ENCODE results near the gene THG1L. TPM values are rescaled to one million over a fixed set of nuclear protein-coding genes. Genes with fewer than 3 reads are reported as not detected.
"Not testable (repeated sequence)": the region's sequence is repeated elsewhere in the genome, so short reads cannot be mapped to it uniquely, and the experiment has no call there.

Gene THG1L
- total and polyA plus RNA-seq, 2 donors (not counting 1 experiment from before 2014, with no cell fraction given): 16.1 to 37.3 TPM

DNA sequence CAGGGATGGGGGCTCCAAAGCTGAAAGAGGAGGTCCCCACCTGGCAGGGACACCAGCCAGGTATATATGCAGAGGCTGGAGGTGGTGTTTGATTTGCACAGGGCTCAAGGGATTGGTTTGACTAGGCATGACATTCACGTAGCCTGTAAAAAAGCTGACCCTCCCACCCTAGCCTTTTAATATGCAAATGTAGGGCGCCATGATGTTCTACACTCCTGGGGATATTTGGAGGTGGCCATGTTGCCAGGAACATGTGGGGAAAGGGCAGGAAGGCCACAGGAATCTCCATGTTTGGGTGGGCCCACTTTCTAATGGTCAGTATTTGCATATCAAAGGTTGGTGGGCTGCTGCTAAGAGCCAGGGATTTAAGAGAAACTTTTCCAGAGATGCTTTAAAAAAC, 12.0 kb upstream of the THG1L start:
- H3K4me1 ChIP-seq (ENCODE audit: control insufficient read depth, extremely low read depth, insufficient read depth, low read length): no peaks in the 10 kb centered on the region

DNA sequence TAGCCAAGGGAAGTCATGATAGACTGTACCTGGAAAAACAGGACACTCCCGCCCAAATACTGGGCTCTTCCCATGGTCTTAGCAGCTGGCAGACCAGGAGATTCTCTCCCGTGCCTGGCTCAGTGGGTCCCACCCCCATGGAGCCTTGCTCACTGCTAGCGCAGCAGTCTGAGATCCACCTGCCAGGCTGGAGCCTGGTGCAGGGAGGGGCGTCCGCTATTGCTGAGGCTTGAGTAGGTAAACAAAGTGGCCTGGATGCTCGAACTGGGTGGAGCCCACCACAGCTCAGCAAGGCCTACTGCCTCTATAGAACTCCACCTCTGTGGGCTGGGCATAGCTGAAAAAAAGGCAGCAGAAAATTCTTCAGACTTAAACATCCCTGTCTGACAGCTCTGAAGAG, 10.1 kb upstream of the THG1L start:
- Histone ChIP-seq H4K20me1 (ENCODE audit: control insufficient read depth, extremely low read depth, insufficient read depth, low read length) (no peaks in the 10 kb centered on the region), H3K27me3 (ENCODE audit: control insufficient read depth, insufficient read depth, low read length) (no peaks in the 10 kb centered on the region), H3K27ac (ENCODE audit: insufficient read depth, low read length) (no peak overlapping the region), H3K4me1 (ENCODE audit: control insufficient read depth, extremely low read depth, insufficient read depth, low read length) (no peaks in the 10 kb centered on the region), H3K4me2 (ENCODE audit: extremely low read depth, insufficient read depth, low read length) (no peak overlapping the region), H3K36me3 (ENCODE audit: control insufficient read depth, insufficient read depth, low read length) (no peaks in the 10 kb centered on the region), H3K9me3 (ENCODE audit: control insufficient read depth, insufficient read depth, low read depth, low read length) (no peaks in the 10 kb centered on the region), H2AFZ (ENCODE audit: low read length) (no peak overlapping the region), H3K9ac (ENCODE audit: insufficient read depth, low read length) (no peak overlapping the region), H3K79me2 (ENCODE audit: control insufficient read depth, insufficient read depth, low read length) (no peaks in the 10 kb centered on the region), H3K4me3 (replicated peaks in 1 of 4; ENCODE audit: control extremely low read depth in 1 of 4, insufficient read depth in 1 of 4, low read depth in 3 of 4, low read length in 4 of 4) (no peak overlapping the region)
- no peak for DNase-seq (ENCODE audit: low read depth in 2 of 2)
- no peak for TF ChIP-seq EZH2 (IDR thresholded peaks at IDR 0.05; ENCODE audit: low read length, missing control alignments)
- TF ChIP-seq, protein P1, sequence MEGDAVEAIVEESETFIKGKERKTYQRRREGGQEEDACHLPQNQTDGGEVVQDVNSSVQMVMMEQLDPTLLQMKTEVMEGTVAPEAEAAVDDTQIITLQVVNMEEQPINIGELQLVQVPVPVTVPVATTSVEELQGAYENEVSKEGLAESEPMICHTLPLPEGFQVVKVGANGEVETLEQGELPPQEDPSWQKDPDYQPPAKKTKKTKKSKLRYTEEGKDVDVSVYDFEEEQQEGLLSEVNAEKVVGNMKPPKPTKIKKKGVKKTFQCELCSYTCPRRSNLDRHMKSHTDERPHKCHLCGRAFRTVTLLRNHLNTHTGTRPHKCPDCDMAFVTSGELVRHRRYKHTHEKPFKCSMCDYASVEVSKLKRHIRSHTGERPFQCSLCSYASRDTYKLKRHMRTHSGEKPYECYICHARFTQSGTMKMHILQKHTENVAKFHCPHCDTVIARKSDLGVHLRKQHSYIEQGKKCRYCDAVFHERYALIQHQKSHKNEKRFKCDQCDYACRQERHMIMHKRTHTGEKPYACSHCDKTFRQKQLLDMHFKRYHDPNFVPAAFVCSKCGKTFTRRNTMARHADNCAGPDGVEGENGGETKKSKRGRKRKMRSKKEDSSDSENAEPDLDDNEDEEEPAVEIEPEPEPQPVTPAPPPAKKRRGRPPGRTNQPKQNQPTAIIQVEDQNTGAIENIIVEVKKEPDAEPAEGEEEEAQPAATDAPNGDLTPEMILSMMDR (conservative IDR thresholded peaks at IDR 0.05 in 1 of 2, IDR thresholded peaks at IDR 0.05 in 1 of 2; ENCODE audit: low read depth in 1 of 2, low read length in 2 of 2): no peak

More for the DNA sequence above, 12.0 kb upstream of the THG1L start:
- no peaks in the 10 kb centered on the region for H3K79me2 ChIP-seq (ENCODE audit: control insufficient read depth, insufficient read depth, low read length)
- DNase-seq (ENCODE audit: low read depth in 2 of 2): no peak
- no peaks in the 10 kb centered on the region for H4K20me1 ChIP-seq (ENCODE audit: control insufficient read depth, extremely low read depth, insufficient read depth, low read length)
- no peak overlapping the region for H2AFZ ChIP-seq (ENCODE audit: low read length)
- no peaks in the 10 kb centered on the region for H3K27me3 ChIP-seq (ENCODE audit: control insufficient read depth, insufficient read depth, low read length)
- no peaks in the 10 kb centered on the region for H3K36me3 ChIP-seq (ENCODE audit: control insufficient read depth, insufficient read depth, low read length)
- TF ChIP-seq, protein P1 (conservative IDR thresholded peaks at IDR 0.05 in 1 of 2, IDR thresholded peaks at IDR 0.05 in 1 of 2; ENCODE audit: low read depth in 1 of 2, low read length in 2 of 2): no peak
- no peak for TF ChIP-seq EZH2 (IDR thresholded peaks at IDR 0.05; ENCODE audit: low read length, missing control alignments)
- no peak overlapping the region for H3K9ac ChIP-seq (ENCODE audit: insufficient read depth, low read length)
- H3K4me3 ChIP-seq (replicated peaks in 1 of 4; ENCODE audit: control extremely low read depth in 1 of 4, insufficient read depth in 1 of 4, low read depth in 3 of 4, low read length in 4 of 4): no peak overlapping the region
- no peak overlapping the region for H3K27ac ChIP-seq (ENCODE audit: insufficient read depth, low read length)
- no peaks in the 10 kb centered on the region for H3K9me3 ChIP-seq (ENCODE audit: control insufficient read depth, insufficient read depth, low read depth, low read length)
- no peak overlapping the region for H3K4me2 ChIP-seq (ENCODE audit: extremely low read depth, insufficient read depth, low read length)

DNA sequence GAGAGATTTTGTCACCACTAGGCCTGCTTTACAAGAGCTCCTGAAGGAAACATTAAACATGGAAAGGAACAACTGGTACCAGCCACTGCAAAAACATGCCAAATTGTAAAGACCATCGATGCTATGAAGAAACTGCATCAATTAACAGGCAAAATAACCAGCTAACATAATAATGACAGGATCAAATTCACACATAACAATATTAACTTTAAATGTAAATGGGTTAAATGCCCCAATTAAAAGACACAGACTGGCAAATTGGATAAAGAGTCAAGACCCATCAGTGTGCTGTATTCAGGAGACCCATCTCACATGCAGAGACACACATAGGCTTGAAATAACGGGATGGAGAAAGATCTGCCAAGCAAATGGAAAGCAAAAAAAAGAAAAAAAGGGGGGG, 8.3 kb upstream of the THG1L start:
- not testable (repeated sequence) for H3K4me3 ChIP-seq (replicated peaks in 1 of 4; ENCODE audit: control extremely low read depth in 1 of 4, insufficient read depth in 1 of 4, low read depth in 3 of 4, low read length in 4 of 4); H3K36me3 ChIP-seq (ENCODE audit: control insufficient read depth, insufficient read depth, low read length); H3K9me3 ChIP-seq (ENCODE audit: control insufficient read depth, insufficient read depth, low read depth, low read length); H3K27ac ChIP-seq (ENCODE audit: insufficient read depth, low read length); H3K79me2 ChIP-seq (ENCODE audit: control insufficient read depth, insufficient read depth, low read length); H2AFZ ChIP-seq (ENCODE audit: low read length); H3K9ac ChIP-seq (ENCODE audit: insufficient read depth, low read length); DNase-seq (ENCODE audit: low read depth in 2 of 2); H3K4me1 ChIP-seq (ENCODE audit: control insufficient read depth, extremely low read depth, insufficient read depth, low read length); H3K4me2 ChIP-seq (ENCODE audit: extremely low read depth, insufficient read depth, low read length); H3K27me3 ChIP-seq (ENCODE audit: control insufficient read depth, insufficient read depth, low read length); H4K20me1 ChIP-seq (ENCODE audit: control insufficient read depth, extremely low read depth, insufficient read depth, low read length)

DNA sequence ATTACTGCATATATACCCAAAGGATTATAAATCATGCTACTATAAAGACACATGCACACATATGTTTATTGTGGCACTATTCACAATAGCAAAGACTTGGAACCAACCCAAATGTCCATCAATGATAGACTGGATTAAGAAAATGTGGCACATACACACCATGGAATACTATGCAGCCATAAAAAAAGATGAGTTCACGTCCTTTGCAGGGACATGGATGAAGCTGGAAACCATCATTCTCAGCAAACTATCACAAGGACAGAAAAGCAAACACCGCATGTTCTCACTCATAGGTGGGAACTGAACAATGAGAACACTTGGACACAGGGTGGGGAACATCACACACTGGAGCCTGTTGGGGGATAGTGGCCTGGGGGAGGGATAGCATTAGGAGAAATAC, 4.6 kb upstream of the THG1L start:
- not testable (repeated sequence) for H3K9me3 ChIP-seq (ENCODE audit: control insufficient read depth, insufficient read depth, low read depth, low read length); H3K36me3 ChIP-seq (ENCODE audit: control insufficient read depth, insufficient read depth, low read length); H3K27me3 ChIP-seq (ENCODE audit: control insufficient read depth, insufficient read depth, low read length); H3K27ac ChIP-seq (ENCODE audit: insufficient read depth, low read length); H3K4me1 ChIP-seq (ENCODE audit: control insufficient read depth, extremely low read depth, insufficient read depth, low read length); H3K9ac ChIP-seq (ENCODE audit: insufficient read depth, low read length); DNase-seq (ENCODE audit: low read depth in 2 of 2); H3K4me3 ChIP-seq (replicated peaks in 1 of 4; ENCODE audit: control extremely low read depth in 1 of 4, insufficient read depth in 1 of 4, low read depth in 3 of 4, low read length in 4 of 4); H3K79me2 ChIP-seq (ENCODE audit: control insufficient read depth, insufficient read depth, low read length); H4K20me1 ChIP-seq (ENCODE audit: control insufficient read depth, extremely low read depth, insufficient read depth, low read length); H3K4me2 ChIP-seq (ENCODE audit: extremely low read depth, insufficient read depth, low read length); H2AFZ ChIP-seq (ENCODE audit: low read length)

DNA sequence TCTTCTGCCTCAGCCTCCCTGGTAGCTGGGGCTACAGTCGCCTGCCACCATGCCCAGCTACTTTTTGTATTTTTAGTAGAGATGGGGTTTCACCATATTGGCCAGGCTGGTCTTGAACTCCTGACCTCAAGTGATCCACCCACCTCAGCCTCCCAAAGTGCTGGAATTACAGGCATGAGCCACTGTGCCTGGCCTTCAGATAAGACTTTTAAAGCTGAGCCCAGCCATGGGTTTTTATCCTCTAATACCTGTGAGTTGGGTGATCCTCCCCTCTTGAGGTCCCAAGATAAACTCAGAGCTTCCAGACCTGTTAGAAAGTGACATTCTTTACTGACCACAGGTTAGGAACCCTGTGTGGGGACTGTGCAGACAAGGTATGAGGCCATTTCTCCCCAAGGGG, 3.4 kb upstream of the THG1L start:
- not testable (repeated sequence) for H4K20me1 ChIP-seq (ENCODE audit: control insufficient read depth, extremely low read depth, insufficient read depth, low read length); H3K79me2 ChIP-seq (ENCODE audit: control insufficient read depth, insufficient read depth, low read length); H3K9me3 ChIP-seq (ENCODE audit: control insufficient read depth, insufficient read depth, low read depth, low read length); H3K27ac ChIP-seq (ENCODE audit: insufficient read depth, low read length); H3K36me3 ChIP-seq (ENCODE audit: control insufficient read depth, insufficient read depth, low read length); H2AFZ ChIP-seq (ENCODE audit: low read length); H3K4me1 ChIP-seq (ENCODE audit: control insufficient read depth, extremely low read depth, insufficient read depth, low read length); H3K4me3 ChIP-seq (replicated peaks in 1 of 4; ENCODE audit: control extremely low read depth in 1 of 4, insufficient read depth in 1 of 4, low read depth in 3 of 4, low read length in 4 of 4); DNase-seq (ENCODE audit: low read depth in 2 of 2); H3K4me2 ChIP-seq (ENCODE audit: extremely low read depth, insufficient read depth, low read length); H3K27me3 ChIP-seq (ENCODE audit: control insufficient read depth, insufficient read depth, low read length); H3K9ac ChIP-seq (ENCODE audit: insufficient read depth, low read length)

Data from fibroblast of lung (primary cell).